ENCODE measurements around the gene BMP3.

The BMP3 gene

GRCh38 chr4:81040012-81040659 lies 9.6 kb downstream of the BMP3 start:
- H3K9ac ChIP-seq (ENCODE audit: low read depth in 1 of 2, low read length in 2 of 2) = no peak overlapping the region
- no peaks in the 10 kb centered on the region for H3K27me3 ChIP-seq (ENCODE audit: control insufficient read depth in 1 of 2, insufficient read depth in 2 of 2, low read length in 2 of 2)
- peaks cover 4 to 14% of the 10 kb centered on the region in 2 donors for H3K4me1 ChIP-seq (ENCODE audit: control insufficient read depth in 1 of 2, insufficient read depth in 2 of 2, low read length in 2 of 2)
- no peaks in the 10 kb centered on the region for H3K9me3 ChIP-seq (ENCODE audit: control insufficient read depth in 1 of 2, low read length in 2 of 2)
- no peaks in the 10 kb centered on the region for H3K36me3 ChIP-seq (ENCODE audit: control insufficient read depth in 1 of 2, insufficient read depth in 2 of 2, low read length in 2 of 2)
- H3K27ac ChIP-seq (ENCODE audit: low read depth, low read length) = no peak overlapping the region
- no peak overlapping the region for H3K4me3 ChIP-seq (ENCODE audit: low read depth in 1 of 2, low read length in 2 of 2)

- Histone ChIP-seq H3K36me3 (ENCODE audit: control insufficient read depth in 1 of 2, insufficient read depth in 2 of 2, low read length in 2 of 2) (peaks cover 0 to 9% of the 10 kb centered on the region in 2 donors), H3K4me1 (ENCODE audit: control insufficient read depth in 1 of 2, insufficient read depth in 2 of 2, low read length in 2 of 2) (peaks cover 0 to 11% of the 10 kb centered on the region in 2 donors), H3K4me3 (ENCODE audit: low read depth in 1 of 2, low read length in 2 of 2) (no peak overlapping the region), H3K9ac (ENCODE audit: low read depth in 1 of 2, low read length in 2 of 2) (no peak overlapping the region), H3K27me3 (ENCODE audit: control insufficient read depth in 1 of 2, insufficient read depth in 2 of 2, low read length in 2 of 2) (no peaks in the 10 kb centered on the region), H3K9me3 (ENCODE audit: control insufficient read depth in 1 of 2, low read length in 2 of 2) (no peaks in the 10 kb centered on the region), H3K27ac (ENCODE audit: low read depth, low read length) (no peak overlapping the region)
Measured at GRCh38 chr4:81042578-81043365, 12.3 kb downstream of the BMP3 start.

GRCh38 chr4:81049330-81049729 lies 18.8 kb downstream of the BMP3 start:
- peaks cover 0 to 9% of the 10 kb centered on the region in 2 donors for H3K36me3 ChIP-seq (ENCODE audit: control insufficient read depth in 1 of 2, insufficient read depth in 2 of 2, low read length in 2 of 2)
- no peak overlapping the region for H3K9ac ChIP-seq (ENCODE audit: low read depth in 1 of 2, low read length in 2 of 2)
- H3K4me3 ChIP-seq (ENCODE audit: low read depth in 1 of 2, low read length in 2 of 2) = no peak overlapping the region
- H3K27ac ChIP-seq (ENCODE audit: low read depth, low read length) = no peak overlapping the region
- H3K9me3 ChIP-seq (ENCODE audit: control insufficient read depth in 1 of 2, low read length in 2 of 2) = no peaks in the 10 kb centered on the region
- peaks cover 6 to 13% of the 10 kb centered on the region in 2 donors for H3K4me1 ChIP-seq (ENCODE audit: control insufficient read depth in 1 of 2, insufficient read depth in 2 of 2, low read length in 2 of 2)
- H3K27me3 ChIP-seq (ENCODE audit: control insufficient read depth in 1 of 2, insufficient read depth in 2 of 2, low read length in 2 of 2) = no peaks in the 10 kb centered on the region

- no peaks in the 10 kb centered on the region for H3K27me3 ChIP-seq (ENCODE audit: control insufficient read depth in 1 of 2, insufficient read depth in 2 of 2, low read length in 2 of 2)
- no peak overlapping the region for H3K9ac ChIP-seq (ENCODE audit: low read depth in 1 of 2, low read length in 2 of 2)
- no peak overlapping the region for H3K4me3 ChIP-seq (ENCODE audit: low read depth in 1 of 2, low read length in 2 of 2)
- H3K9me3 ChIP-seq (ENCODE audit: control insufficient read depth in 1 of 2, low read length in 2 of 2) = no peaks in the 10 kb centered on the region
- peaks cover 0 to 9% of the 10 kb centered on the region in 2 donors for H3K36me3 ChIP-seq (ENCODE audit: control insufficient read depth in 1 of 2, insufficient read depth in 2 of 2, low read length in 2 of 2)
- no peak overlapping the region for H3K27ac ChIP-seq (ENCODE audit: low read depth, low read length)
- peaks cover 6 to 13% of the 10 kb centered on the region in 2 donors for H3K4me1 ChIP-seq (ENCODE audit: control insufficient read depth in 1 of 2, insufficient read depth in 2 of 2, low read length in 2 of 2)
Measured at GRCh38 chr4:81049907-81050306, 19.4 kb downstream of the BMP3 start.

GRCh38 chr4:81052119-81053068 lies 21.9 kb downstream of the BMP3 start:
- Histone ChIP-seq H3K9ac (ENCODE audit: low read depth in 1 of 2, low read length in 2 of 2) (no peak overlapping the region), H3K36me3 (ENCODE audit: control insufficient read depth in 1 of 2, insufficient read depth in 2 of 2, low read length in 2 of 2) (no peaks in the 10 kb centered on the region), H3K27me3 (ENCODE audit: control insufficient read depth in 1 of 2, insufficient read depth in 2 of 2, low read length in 2 of 2) (no peaks in the 10 kb centered on the region), H3K4me3 (ENCODE audit: low read depth in 1 of 2, low read length in 2 of 2) (peak overlapping the region; percentile 23 to 46), H3K9me3 (ENCODE audit: control insufficient read depth in 1 of 2, low read length in 2 of 2) (no peaks in the 10 kb centered on the region), H3K4me1 (ENCODE audit: control insufficient read depth in 1 of 2, insufficient read depth in 2 of 2, low read length in 2 of 2) (peaks cover 6 to 13% of the 10 kb centered on the region in 2 donors), H3K27ac (ENCODE audit: low read depth, low read length) (no peak overlapping the region)

- H3K9ac ChIP-seq (ENCODE audit: low read depth in 1 of 2, low read length in 2 of 2) = no peak overlapping the region
- H3K27ac ChIP-seq (ENCODE audit: low read depth, low read length) = no peak overlapping the region
- no peaks in the 10 kb centered on the region for H3K4me1 ChIP-seq (ENCODE audit: control insufficient read depth in 1 of 2, insufficient read depth in 2 of 2, low read length in 2 of 2)
- H3K36me3 ChIP-seq (ENCODE audit: control insufficient read depth in 1 of 2, insufficient read depth in 2 of 2, low read length in 2 of 2) = no peaks in the 10 kb centered on the region
- no peaks in the 10 kb centered on the region for H3K27me3 ChIP-seq (ENCODE audit: control insufficient read depth in 1 of 2, insufficient read depth in 2 of 2, low read length in 2 of 2)
- H3K9me3 ChIP-seq (ENCODE audit: control insufficient read depth in 1 of 2, low read length in 2 of 2) = no peaks in the 10 kb centered on the region
- no peak overlapping the region for H3K4me3 ChIP-seq (ENCODE audit: low read depth in 1 of 2, low read length in 2 of 2)
Measured at GRCh38 chr4:81058621-81059020, 28.1 kb downstream of the BMP3 start.

GRCh38 chr4:81060587-81061343 lies 30.3 kb downstream of the BMP3 start:
- Histone ChIP-seq H3K27me3 (ENCODE audit: control insufficient read depth in 1 of 2, insufficient read depth in 2 of 2, low read length in 2 of 2) (no peaks in the 10 kb centered on the region), H3K9me3 (ENCODE audit: control insufficient read depth in 1 of 2, low read length in 2 of 2) (no peaks in the 10 kb centered on the region), H3K36me3 (ENCODE audit: control insufficient read depth in 1 of 2, insufficient read depth in 2 of 2, low read length in 2 of 2) (no peaks in the 10 kb centered on the region), H3K9ac (ENCODE audit: low read depth in 1 of 2, low read length in 2 of 2) (no peak overlapping the region), H3K4me3 (ENCODE audit: low read depth in 1 of 2, low read length in 2 of 2) (no peak overlapping the region), H3K27ac (ENCODE audit: low read depth, low read length) (no peak overlapping the region), H3K4me1 (ENCODE audit: control insufficient read depth in 1 of 2, insufficient read depth in 2 of 2, low read length in 2 of 2) (no peaks in the 10 kb centered on the region)

GRCh38 chr4:81061344-81061730 lies 30.8 kb downstream of the BMP3 start:
- H3K27ac ChIP-seq (ENCODE audit: low read depth, low read length) = no peak overlapping the region
- H3K27me3 ChIP-seq (ENCODE audit: control insufficient read depth in 1 of 2, insufficient read depth in 2 of 2, low read length in 2 of 2) = no peaks in the 10 kb centered on the region
- no peaks in the 10 kb centered on the region for H3K4me1 ChIP-seq (ENCODE audit: control insufficient read depth in 1 of 2, insufficient read depth in 2 of 2, low read length in 2 of 2)
- no peaks in the 10 kb centered on the region for H3K9me3 ChIP-seq (ENCODE audit: control insufficient read depth in 1 of 2, low read length in 2 of 2)
- no peak overlapping the region for H3K9ac ChIP-seq (ENCODE audit: low read depth in 1 of 2, low read length in 2 of 2)
- H3K4me3 ChIP-seq (ENCODE audit: low read depth in 1 of 2, low read length in 2 of 2) = no peak overlapping the region
- no peaks in the 10 kb centered on the region for H3K36me3 ChIP-seq (ENCODE audit: control insufficient read depth in 1 of 2, insufficient read depth in 2 of 2, low read length in 2 of 2)

GRCh38 chr4:81062001-81062400 lies 31.5 kb downstream of the BMP3 start:
- H3K27me3 ChIP-seq (ENCODE audit: control insufficient read depth in 1 of 2, insufficient read depth in 2 of 2, low read length in 2 of 2) = no peaks in the 10 kb centered on the region
- no peak overlapping the region for H3K4me3 ChIP-seq (ENCODE audit: low read depth in 1 of 2, low read length in 2 of 2)
- H3K36me3 ChIP-seq (ENCODE audit: control insufficient read depth in 1 of 2, insufficient read depth in 2 of 2, low read length in 2 of 2) = no peaks in the 10 kb centered on the region
- H3K9ac ChIP-seq (ENCODE audit: low read depth in 1 of 2, low read length in 2 of 2) = no peak overlapping the region
- no peaks in the 10 kb centered on the region for H3K4me1 ChIP-seq (ENCODE audit: control insufficient read depth in 1 of 2, insufficient read depth in 2 of 2, low read length in 2 of 2)
- no peaks in the 10 kb centered on the region for H3K9me3 ChIP-seq (ENCODE audit: control insufficient read depth in 1 of 2, low read length in 2 of 2)
- no peak overlapping the region for H3K27ac ChIP-seq (ENCODE audit: low read depth, low read length)
